Mesangial cell (primary cell): ENCODE measurements around the gene KCTD13. TPM values are rescaled to one million over a fixed set of nuclear protein-coding genes. Genes with fewer than 3 reads are reported as not detected.

Source experiments
- total RNA-seq: library from RNA; depleted of rRNA; stranded (reverse); fragments of >200 nt; gene quantifications from 2 replicates; pipeline ENCODE4 v1.2.3, GENCODE V29; 2015

The KCTD13 gene
- 11.4 and 12.5 TPM in 2 replicates for total RNA-seq

GRCh38 chr16:29925781-29926710 is at the start of gene KCTD13:
KCTD13 (minus strand) TSS chr16:29926226; CDS start chr16:29926033, 193 bp downstream.

GRCh38 chr16:29973384-29974246 is 47.6 kb upstream of the KCTD13 start, which contains the start of gene TAOK2:
TAOK2 (plus strand) TSS chr16:29973868; CDS start chr16:29977773, 3,905 bp downstream.

GRCh38 chr16:29961479-29962343 is 35.7 kb upstream of the KCTD13 start, which contains the start of gene TMEM219:
TMEM219 (plus strand) TSS chr16:29962079; CDS start chr16:29963144, 1,065 bp downstream.

GRCh38 chr16:29900102-29900887 is 25.7 kb downstream of the KCTD13 start, which contains the start of gene ASPHD1:
ASPHD1 (plus strand) TSS chr16:29900488; CDS start chr16:29900972, 484 bp downstream.

GRCh38 chr16:29899516-29900101 is 26.4 kb downstream of the KCTD13 start, which contains the start of gene SEZ6L2:
SEZ6L2 (minus strand) TSS chr16:29899550; CDS start chr16:29899019, 531 bp downstream.

GRCh38 chr16:29862884-29863668 is 63.0 kb downstream of the KCTD13 start, which contains the start of gene CDIPT:
CDIPT (minus strand) TSS chr16:29863226; CDS start chr16:29862857, 369 bp downstream.

Other genes with a start within 250 kb of the KCTD13 start
- gene QPRT, start 247.0 kb downstream of the KCTD13 start, total RNA-seq: 124 and 265 TPM in 2 replicates
- gene C16orf54, start 180.2 kb downstream of the KCTD13 start, total RNA-seq: under 0.01 TPM in 1 of 2 replicates, not detected in the other
- not detected in 2 replicates for gene ZG16, start 148.0 kb downstream of the KCTD13 start, total RNA-seq
- gene KIF22, start 135.5 kb downstream of the KCTD13 start, total RNA-seq: 19.4 and 130 TPM in 2 replicates
- gene MAZ, start 119.7 kb downstream of the KCTD13 start, total RNA-seq: 482 and 486 TPM in 2 replicates
- 0.25 and 0.98 TPM in 2 replicates for gene PRRT2, start 114.0 kb downstream of the KCTD13 start, total RNA-seq
- gene PAGR1, start 110.1 kb downstream of the KCTD13 start, total RNA-seq: 19.9 and 38.3 TPM in 2 replicates
- 178 and 255 TPM in 2 replicates for gene MVP, start 105.8 kb downstream of the KCTD13 start, total RNA-seq
- gene CDIPT, start 63.0 kb downstream of the KCTD13 start, total RNA-seq: 94.5 and 128 TPM in 2 replicates
- 13.0 and 66.6 TPM in 2 replicates for gene SEZ6L2, start 26.7 kb downstream of the KCTD13 start, total RNA-seq
- 13.9 and 25.9 TPM in 2 replicates for gene ASPHD1, start 25.7 kb downstream of the KCTD13 start, total RNA-seq
- 89.3 and 173 TPM in 2 replicates for gene TMEM219, start 35.9 kb upstream of the KCTD13 start, total RNA-seq
- gene TAOK2, start 47.6 kb upstream of the KCTD13 start, total RNA-seq: 32.3 and 39.7 TPM in 2 replicates
- 5.7 and 21.7 TPM in 2 replicates for gene HIRIP3, start 69.4 kb upstream of the KCTD13 start, total RNA-seq
- gene INO80E, start 70.0 kb upstream of the KCTD13 start, total RNA-seq: 39.2 and 97.6 TPM in 2 replicates
- gene DOC2A, start 84.8 kb upstream of the KCTD13 start, total RNA-seq: 0.49 and 0.76 TPM in 2 replicates
- not detected in 2 replicates for gene C16orf92, start 97.0 kb upstream of the KCTD13 start, total RNA-seq
- gene TLCD3B, start 105.0 kb upstream of the KCTD13 start, total RNA-seq: 0.13 and 0.98 TPM in 2 replicates
- 908 and 1,156 TPM in 2 replicates for gene ALDOA, start 139.5 kb upstream of the KCTD13 start, total RNA-seq
- gene PPP4C, start 149.8 kb upstream of the KCTD13 start, total RNA-seq: 111 and 141 TPM in 2 replicates
- 1.4 TPM in 1 of 2 replicates, not detected in the other for gene TBX6, start 165.7 kb upstream of the KCTD13 start, total RNA-seq
- gene YPEL3, start 170.0 kb upstream of the KCTD13 start, total RNA-seq: 17.4 and 95.1 TPM in 2 replicates
- gene GDPD3, start 187.3 kb upstream of the KCTD13 start, total RNA-seq: 0.16 and 0.76 TPM in 2 replicates
- 35.7 and 64.1 TPM in 2 replicates for gene MAPK3, start 197.0 kb upstream of the KCTD13 start, total RNA-seq